BLaER1 (cell line): ENCODE results near the gene TOPAZ1.
A peak's percentile ranks its signal among the peaks of the same experiment; 100 is the strongest.
"Not testable (repeated sequence)": the region's sequence is repeated elsewhere in the genome, so short reads cannot be mapped to it uniquely, and the experiment has no call there.

Experiments
- H3K27ac ChIP-seq: shearing (Covaris generic); formaldehyde crosslinking; 2 replicates; pipeline ENCODE4 v1.8.1; 2022
- H3K27me3 ChIP-seq: shearing (Covaris generic); formaldehyde crosslinking; 2 replicates; pipeline ENCODE4 v1.8.1; 2022
- H3K36me3 ChIP-seq: shearing (Covaris generic); formaldehyde crosslinking; 2 replicates; pipeline ENCODE4 v1.8.1; 2022
- H3K4me1 ChIP-seq: shearing (Covaris generic); formaldehyde crosslinking; 2 replicates; pipeline ENCODE4 v1.8.1; 2022
- H3K4me2 ChIP-seq: shearing (Covaris generic); formaldehyde crosslinking; 2 replicates; pipeline ENCODE4 v1.8.1; 2022
- H3K4me3 ChIP-seq: shearing (Covaris generic); formaldehyde crosslinking; 2 replicates; pipeline ENCODE4 v1.8.1; 2022
- H3K9ac ChIP-seq: shearing (Covaris generic); formaldehyde crosslinking; 2 replicates; pipeline ENCODE4 v1.8.1; 2022
- H3K9me3 ChIP-seq: shearing (Covaris generic); formaldehyde crosslinking; 2 replicates; pipeline ENCODE4 v1.8.1; 2022
- H4K20me1 ChIP-seq: shearing (Covaris generic); formaldehyde crosslinking; 2 replicates; pipeline ENCODE4 v1.8.1; 2022
- Cebpa-rat ChIP-seq: shearing (Covaris generic); IDR thresholded peaks from 2 replicates; pipeline ENCODE4 v1.8.1; 2022

TOPAZ1 gene

DNA sequence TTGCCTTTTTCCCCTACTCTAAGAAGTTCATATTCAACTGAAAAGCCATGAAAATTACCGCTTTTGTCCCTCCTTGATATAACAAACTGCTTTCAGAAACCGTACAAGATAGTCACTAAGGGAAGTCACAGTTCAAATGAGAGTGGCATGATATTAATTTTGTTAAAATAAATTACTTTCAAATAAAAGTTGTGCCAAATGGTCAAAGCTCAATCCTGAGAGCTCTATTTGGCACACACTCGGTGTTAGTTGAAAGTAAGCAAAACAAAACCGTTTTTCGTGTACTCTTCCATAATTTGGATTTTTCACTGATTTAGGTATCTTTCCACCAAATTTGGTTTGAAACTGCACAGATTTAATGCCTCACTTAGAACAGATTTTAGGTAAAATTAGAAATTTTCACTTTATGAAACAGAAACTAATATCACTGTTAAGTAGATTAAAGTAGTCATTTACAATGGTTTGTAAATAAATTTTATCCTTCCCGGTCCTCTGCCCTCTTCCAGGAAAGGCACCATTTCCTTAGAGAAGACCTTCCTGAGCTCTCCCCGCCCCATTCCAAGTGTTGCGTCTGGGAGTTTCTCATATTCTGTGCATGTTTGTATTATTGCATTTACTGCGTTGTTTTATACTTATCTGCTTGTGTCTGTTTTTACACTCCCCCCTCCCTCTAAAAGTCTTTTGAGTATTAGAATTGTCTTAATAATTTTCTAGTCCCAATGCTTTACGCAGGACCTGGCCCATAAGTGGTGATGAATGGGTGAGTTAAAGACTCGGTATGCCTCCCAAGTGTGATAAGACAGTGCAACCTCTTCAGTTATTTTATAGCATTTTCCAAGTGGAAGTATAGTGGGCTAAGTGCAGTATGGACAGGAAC lies 97.7 kb downstream of the TOPAZ1 start:
- H3K27me3 ChIP-seq, result no peaks in the 10 kb centered on the region
- H3K4me3 ChIP-seq, result peak overlapping the region; percentile 70
- peak overlapping the region; percentile 88 for H3K27ac ChIP-seq
- H3K36me3 ChIP-seq, result peaks cover 5% of the 10 kb centered on the region; the same call in 1 of the 2 replicates
- peaks cover 24% of the 10 kb centered on the region for H3K4me1 ChIP-seq
- H3K4me2 ChIP-seq, result peak overlapping the region; percentile 86
- no peaks in the 10 kb centered on the region for H3K9me3 ChIP-seq
- no peak for TF ChIP-seq Cebpa-rat
- H3K9ac ChIP-seq, result peak overlapping the region; percentile 82
- H4K20me1 ChIP-seq, result no peaks in the 10 kb centered on the region

GRCh38 chr3:44340058-44340395 lies 98.3 kb downstream of the TOPAZ1 start:
- H3K9ac ChIP-seq, result peak overlapping the region; percentile 82; the same call in 1 of the 2 replicates
- TF ChIP-seq Cebpa-rat, result no peak
- H3K27me3 ChIP-seq, result no peaks in the 10 kb centered on the region
- no peaks in the 10 kb centered on the region for H4K20me1 ChIP-seq
- H3K4me3 ChIP-seq, result peak overlapping the region; percentile 70
- H3K9me3 ChIP-seq, result no peaks in the 10 kb centered on the region
- peaks cover 24% of the 10 kb centered on the region for H3K4me1 ChIP-seq
- peak overlapping the region; percentile 88; the same call in 1 of the 2 replicates for H3K27ac ChIP-seq
- H3K4me2 ChIP-seq, result peak overlapping the region; percentile 86
- H3K36me3 ChIP-seq, result peaks cover 5% of the 10 kb centered on the region; the same call in 1 of the 2 replicates

DNA sequence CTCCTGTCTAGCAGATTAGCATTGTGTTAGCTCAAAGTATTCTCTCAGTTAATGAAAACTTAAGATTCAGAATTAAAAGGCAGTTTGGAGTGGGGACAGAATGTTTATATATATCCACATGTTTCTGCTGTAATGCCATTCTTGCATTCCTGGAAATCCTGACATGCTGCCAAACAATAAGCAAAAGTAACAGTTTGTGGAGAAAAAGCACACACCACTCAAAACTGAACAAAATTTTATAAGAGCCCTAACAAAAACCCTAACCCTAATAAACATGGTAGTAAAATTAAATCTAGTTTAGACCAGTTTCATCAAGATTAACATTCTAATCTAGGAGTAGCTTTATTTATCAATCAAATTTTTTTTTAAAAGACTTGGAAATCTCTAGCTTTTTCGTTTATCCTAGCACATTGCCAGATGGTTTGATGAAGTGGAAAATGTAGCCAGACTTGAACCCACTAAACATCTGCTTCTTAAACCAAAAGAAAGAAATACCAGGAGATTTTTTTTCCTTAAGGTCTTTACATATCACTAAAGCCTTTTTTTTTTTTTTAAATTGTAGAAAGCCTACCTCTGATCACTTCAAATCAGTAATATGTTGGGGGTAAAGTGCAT lies 100.6 kb downstream of the TOPAZ1 start:
- Histone ChIP-seq H3K9me3 (no peaks in the 10 kb centered on the region), H3K36me3 (peaks cover 5% of the 10 kb centered on the region; the same call in 1 of the 2 replicates), H3K4me3 (no peak overlapping the region), H3K27ac (no peak overlapping the region), H4K20me1 (no peaks in the 10 kb centered on the region), H3K27me3 (no peaks in the 10 kb centered on the region), H3K4me1 (peaks cover 22% of the 10 kb centered on the region), H3K4me2 (no peak overlapping the region), H3K9ac (no peak overlapping the region)
- TF ChIP-seq Cebpa-rat, result no peak

- peaks cover 17% of the 10 kb centered on the region for H3K4me1 ChIP-seq
- no peaks in the 10 kb centered on the region for H3K9me3 ChIP-seq
- no peaks in the 10 kb centered on the region for H4K20me1 ChIP-seq
- no peak overlapping the region for H3K4me3 ChIP-seq
- peaks cover 5% of the 10 kb centered on the region; the same call in 1 of the 2 replicates for H3K36me3 ChIP-seq
- H3K27me3 ChIP-seq, result no peaks in the 10 kb centered on the region
- no peak for TF ChIP-seq Cebpa-rat
- H3K4me2 ChIP-seq, result no peak overlapping the region
- H3K9ac ChIP-seq, result no peak overlapping the region
- no peak overlapping the region for H3K27ac ChIP-seq
These were observed 101.7 kb downstream of the TOPAZ1 start for GRCh38 chr3:44343421-44343820.

- not testable (repeated sequence) for H3K4me2 ChIP-seq, H4K20me1 ChIP-seq, H3K4me1 ChIP-seq
These were observed 104.9 kb downstream of the TOPAZ1 start for GRCh38 chr3:44346590-44346989.

DNA sequence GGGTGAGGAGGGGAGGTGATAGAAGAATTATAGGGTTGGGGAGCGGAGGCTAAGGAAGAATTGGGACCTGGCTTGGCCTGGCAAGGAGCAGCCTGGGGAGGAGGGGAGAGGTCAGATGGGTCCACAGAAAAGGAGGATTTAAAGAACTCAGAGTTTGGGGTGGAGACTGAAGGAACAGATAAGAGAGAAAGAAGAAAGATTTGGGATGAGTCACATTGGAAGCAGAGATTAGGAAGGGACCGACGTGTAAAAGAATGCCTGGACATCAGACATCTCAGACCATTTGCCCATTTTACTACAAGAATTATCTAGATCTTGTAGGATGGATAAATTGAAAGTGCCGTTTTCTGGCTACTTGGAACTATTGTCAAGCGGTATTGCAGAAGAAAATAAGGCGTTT lies 107.3 kb downstream of the TOPAZ1 start:
- Histone ChIP-seq H3K4me2 (no peak overlapping the region), H3K4me3 (no peak overlapping the region), H4K20me1 (no peaks in the 10 kb centered on the region), H3K9ac (no peak overlapping the region), H3K4me1 (no peaks in the 10 kb centered on the region), H3K27ac (no peak overlapping the region), H3K27me3 (no peaks in the 10 kb centered on the region), H3K9me3 (peaks cover 9% of the 10 kb centered on the region), H3K36me3 (peaks cover 16% of the 10 kb centered on the region)
- TF ChIP-seq Cebpa-rat, result no peak

More at GRCh38 chr3:44346590-44346989, 104.9 kb downstream of the TOPAZ1 start:
- not testable (repeated sequence) for H3K27ac ChIP-seq, H3K4me3 ChIP-seq, H3K36me3 ChIP-seq, H3K9ac ChIP-seq, H3K9me3 ChIP-seq, H3K27me3 ChIP-seq

DNA sequence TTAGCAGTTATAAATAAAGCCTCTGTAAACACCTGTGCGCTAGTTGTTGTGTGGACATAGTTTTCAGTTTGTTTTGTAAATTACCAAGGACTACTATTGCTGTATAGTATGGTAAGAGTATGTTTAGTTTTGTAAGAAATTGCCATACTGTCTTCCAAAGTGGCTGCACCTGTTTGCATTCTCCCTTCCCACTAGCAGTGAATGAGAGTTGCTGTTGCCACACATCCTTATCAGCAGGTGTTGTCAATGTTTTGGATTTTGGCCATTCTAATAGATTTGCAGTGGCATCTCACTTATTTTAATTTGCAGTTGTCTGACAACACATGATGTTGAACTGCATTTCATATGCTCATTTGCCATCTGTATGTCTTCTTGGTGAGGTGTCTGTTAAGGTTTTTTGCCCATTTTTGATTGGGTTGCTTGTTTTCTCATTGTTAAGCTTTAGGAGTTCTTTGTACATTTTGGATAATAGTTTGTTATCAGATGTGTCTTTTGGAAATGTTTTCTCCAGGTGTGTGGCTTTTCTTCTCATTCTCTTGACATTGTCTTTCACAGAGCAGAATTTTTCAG lies 111.8 kb downstream of the TOPAZ1 start:
- H3K4me3 ChIP-seq, result no peak overlapping the region
- H3K4me2 ChIP-seq, result no peak overlapping the region
- no peaks in the 10 kb centered on the region for H4K20me1 ChIP-seq
- H3K4me1 ChIP-seq, result peaks cover 16% of the 10 kb centered on the region
- H3K9ac ChIP-seq, result no peak overlapping the region
- no peaks in the 10 kb centered on the region for H3K27me3 ChIP-seq
- no peak for TF ChIP-seq Cebpa-rat
- H3K9me3 ChIP-seq, result peaks cover 12% of the 10 kb centered on the region
- H3K27ac ChIP-seq, result no peak overlapping the region
- H3K36me3 ChIP-seq, result peaks cover 27% of the 10 kb centered on the region

DNA sequence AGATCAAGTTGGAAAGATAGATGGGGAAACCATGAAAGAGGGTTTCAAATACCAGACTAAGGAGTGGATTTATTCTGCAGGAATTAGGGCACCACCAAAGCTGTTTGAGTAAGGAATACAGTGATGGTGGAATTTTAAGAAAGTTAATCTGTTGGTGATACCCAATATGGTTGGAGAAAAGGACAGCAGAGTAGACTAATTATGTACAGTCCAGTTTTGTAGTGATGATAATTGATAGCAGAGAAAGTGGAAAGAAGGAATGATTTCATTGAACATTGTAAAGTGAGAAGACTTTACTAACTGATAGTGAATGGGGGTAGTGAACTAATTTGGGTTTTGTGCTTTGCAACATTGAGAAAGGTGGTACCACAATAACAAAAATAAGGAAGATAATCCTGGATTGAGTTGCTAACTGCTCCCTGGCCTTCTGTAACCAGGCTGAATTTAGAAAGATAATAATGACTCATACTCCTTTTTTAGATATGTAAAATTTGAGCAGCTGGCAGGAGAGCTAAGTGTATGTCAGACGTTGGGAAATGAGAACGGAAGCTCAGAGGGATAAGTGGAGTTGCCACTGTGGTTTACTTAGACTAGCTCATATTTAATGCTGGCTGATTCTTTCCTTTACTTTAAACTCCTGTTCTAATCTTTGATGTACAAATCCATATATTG lies 113.8 kb downstream of the TOPAZ1 start:
- Histone ChIP-seq H3K9me3 (peaks cover 12% of the 10 kb centered on the region), H3K4me1 (peaks cover 16% of the 10 kb centered on the region), H4K20me1 (no peaks in the 10 kb centered on the region), H3K36me3 (peaks cover 36% of the 10 kb centered on the region), H3K27me3 (no peaks in the 10 kb centered on the region), H3K9ac (no peak overlapping the region), H3K4me2 (peak overlapping the region; percentile 41), H3K27ac (peak overlapping the region; percentile 43; the same call in 1 of the 2 replicates), H3K4me3 (no peak overlapping the region)
- no peak for TF ChIP-seq Cebpa-rat

DNA sequence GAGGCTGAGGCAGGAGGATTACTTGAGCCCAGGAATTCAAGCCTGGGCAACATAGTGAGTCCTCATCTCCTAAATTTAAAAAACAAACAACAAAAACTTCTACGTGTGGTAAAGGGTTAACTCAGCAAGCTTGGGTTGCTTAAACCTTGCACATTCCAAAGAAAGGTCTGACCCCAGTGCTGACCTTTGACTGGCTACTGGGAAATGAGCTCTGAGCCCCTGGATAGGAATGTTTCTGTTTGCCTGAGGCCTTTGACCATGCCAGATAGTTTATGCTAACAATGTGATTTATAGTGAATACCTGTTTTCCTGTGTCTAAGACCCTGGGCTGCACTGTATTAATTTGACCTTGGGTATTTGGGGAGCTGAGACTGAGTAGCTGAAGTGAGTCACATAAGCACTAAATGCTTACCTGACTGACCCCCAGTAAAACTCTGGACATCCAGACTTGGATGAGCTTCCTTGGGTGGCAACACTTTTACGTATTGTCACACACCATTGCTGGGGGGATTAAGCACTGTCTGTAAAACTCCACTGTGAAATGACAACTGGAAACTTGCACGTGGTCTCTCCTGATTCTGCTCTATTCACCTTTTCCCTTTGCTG lies 117.6 kb downstream of the TOPAZ1 start:
- Histone ChIP-seq H3K9me3 (0 out of 2 replicates have a peak, but pooled peaks cover under 1% of the 10 kb centered on the region), H3K4me2 (no peak overlapping the region), H4K20me1 (no peaks in the 10 kb centered on the region), H3K27me3 (no peaks in the 10 kb centered on the region), H3K4me3 (no peak overlapping the region), H3K4me1 (peaks cover 16% of the 10 kb centered on the region), H3K36me3 (peaks cover 18% of the 10 kb centered on the region), H3K9ac (no peak overlapping the region), H3K27ac (no peak overlapping the region)
- no peak for TF ChIP-seq Cebpa-rat
